Measurements from ENCODE around the gene HHAT.
A peak's percentile ranks its signal among the peaks of the same experiment; 100 is the strongest.
"Not testable (repeated sequence)": the region's sequence is repeated elsewhere in the genome, so short reads cannot be mapped to it uniquely, and the experiment has no call there.

HHAT gene

GRCh38 chr1:210315529-210315928 is 13.2 kb upstream of the HHAT start:
- no peak for DNase-seq

GRCh38 chr1:210321131-210321530 is 7.6 kb upstream of the HHAT start:
- no peak for DNase-seq

- DNase-seq = no peak
These were observed 7.2 kb upstream of the HHAT start for GRCh38 chr1:210321552-210321951.

DNA sequence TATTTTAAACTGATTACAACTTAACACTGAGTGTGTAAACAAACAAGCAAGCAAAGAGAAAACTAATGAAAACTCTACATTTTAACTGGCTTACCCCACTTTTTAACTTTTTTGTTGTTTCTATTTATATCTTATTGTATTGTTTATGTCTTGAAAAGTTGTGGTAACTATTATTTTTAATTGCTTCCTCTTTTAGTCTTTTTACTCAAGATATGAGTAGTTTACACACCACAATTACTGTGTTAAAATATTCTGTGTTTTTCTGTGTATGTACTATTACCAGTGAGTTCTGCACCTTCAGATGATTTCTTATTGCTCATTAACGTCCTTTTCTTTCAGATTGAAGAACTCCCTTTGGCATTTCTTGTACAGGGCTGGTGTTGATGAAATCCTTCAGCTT is 4.7 kb upstream of the HHAT start:
- DNase-seq = no peak

DNA sequence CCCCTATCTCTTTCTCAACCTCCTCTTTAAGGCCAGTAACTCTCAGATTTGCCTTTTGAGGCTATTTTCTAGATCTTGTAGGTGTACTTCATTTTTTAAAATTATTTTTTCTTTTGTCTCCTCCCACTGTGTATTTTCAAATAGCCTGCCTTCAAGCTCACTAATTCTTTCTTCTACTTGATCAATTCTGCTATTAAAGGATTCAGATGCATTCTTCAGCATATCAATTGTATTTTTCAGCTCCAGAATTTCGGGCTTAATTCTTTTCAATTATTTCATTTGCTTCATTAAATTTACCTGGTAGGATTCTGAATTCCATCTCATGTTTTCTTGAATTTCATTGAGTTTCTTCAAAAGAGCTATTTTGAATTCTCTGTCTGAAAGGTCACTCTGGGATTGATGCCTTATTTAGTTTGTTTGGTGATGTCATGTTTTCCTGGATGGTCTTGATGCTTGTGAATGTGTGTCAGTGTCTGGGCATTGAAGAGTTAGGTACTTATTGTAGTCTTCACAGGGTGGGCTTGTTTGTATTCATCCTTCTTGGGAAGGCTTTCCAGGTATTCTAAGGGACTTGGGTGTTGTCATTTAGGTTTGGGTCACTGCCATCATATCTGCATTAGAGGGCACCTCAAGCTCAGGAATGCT is 3.6 kb upstream of the HHAT start:
- DNase-seq = no peak

GRCh38 chr1:210328032-210328745 is 513 bp upstream of the HHAT start:
- DNase-seq = no peak

- DNase-seq = no peak
These were observed 1.7 kb downstream of the HHAT start for GRCh38 chr1:210330279-210330866.

GRCh38 chr1:210332233-210332632 is 3.5 kb downstream of the HHAT start:
- DNase-seq = no peak

DNA sequence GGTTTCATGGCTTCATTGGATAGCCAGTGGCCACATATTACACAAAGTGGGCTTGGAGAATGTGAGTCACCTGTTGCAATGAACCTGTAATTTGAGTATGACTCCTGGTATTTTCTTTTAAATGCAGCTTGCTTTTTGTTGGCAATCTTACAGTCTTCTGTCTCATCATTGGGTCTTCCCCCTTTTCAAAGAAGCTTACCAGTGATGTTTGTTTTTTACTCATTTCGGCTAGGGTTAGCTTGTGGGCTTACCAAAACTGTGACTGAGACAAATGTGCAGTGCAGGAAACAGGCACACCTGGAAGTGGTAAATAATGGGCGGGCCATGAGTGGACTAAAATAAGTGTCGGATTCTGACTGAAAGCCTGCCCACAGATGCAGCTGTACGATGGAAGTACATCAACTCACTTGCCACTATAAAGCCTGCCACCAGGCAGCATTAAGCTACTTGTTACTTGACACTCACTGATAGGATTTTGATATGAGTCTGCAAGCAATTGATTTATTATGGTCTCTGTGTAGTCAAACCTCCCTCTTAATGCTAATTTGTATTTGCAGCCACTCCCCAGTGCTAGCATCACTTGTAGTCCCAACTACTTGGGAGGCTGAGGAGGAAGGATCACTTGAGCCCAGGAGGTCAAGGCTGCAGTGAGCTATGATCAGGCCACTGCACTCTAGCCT is 4.2 kb downstream of the HHAT start:
- DNase-seq = no peak

DNA sequence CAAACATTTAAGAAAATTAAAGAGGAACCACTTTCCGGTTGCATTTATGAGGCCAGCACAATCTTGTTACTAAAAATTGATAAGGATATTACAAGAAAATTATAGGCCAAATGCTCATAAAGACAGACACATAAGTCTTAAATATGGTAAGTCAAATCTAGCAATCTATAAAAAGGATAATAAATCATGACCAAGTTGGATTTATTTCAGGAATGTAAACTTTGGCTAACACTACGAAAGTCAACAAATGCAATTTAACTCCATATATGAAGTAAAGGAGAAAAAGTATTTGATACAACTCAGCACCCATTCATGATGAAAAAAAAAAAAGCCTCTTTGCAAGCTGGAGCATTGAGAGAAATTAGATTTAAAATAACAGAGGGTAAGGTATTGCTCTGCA is 6.3 kb downstream of the HHAT start:
- DNase-seq = no peak

- no peak for DNase-seq
These were observed 7.7 kb downstream of the HHAT start for GRCh38 chr1:210336362-210336761.

GRCh38 chr1:210339500-210339899 is 10.8 kb downstream of the HHAT start:
- no peak for DNase-seq

DNA sequence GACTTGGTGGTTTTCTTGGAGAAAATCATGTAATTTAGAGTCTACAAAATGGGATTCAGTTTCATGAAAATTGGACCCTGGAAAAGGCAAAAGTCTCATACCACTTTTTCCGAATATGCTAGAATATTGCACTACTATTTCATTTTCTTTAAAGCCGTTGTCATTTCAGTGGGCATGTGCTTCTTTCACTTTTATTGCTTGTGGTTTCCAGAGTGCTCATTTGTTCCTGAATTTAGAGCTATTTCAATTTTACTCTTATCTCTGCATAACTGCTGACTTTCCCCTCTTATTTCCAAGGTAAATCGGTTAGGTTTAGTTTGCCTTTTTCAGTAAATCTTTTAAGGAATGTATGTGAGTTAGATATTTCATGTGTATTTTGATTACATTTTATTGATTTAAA is 11.6 kb downstream of the HHAT start:
- DNase-seq = no peak

DNA sequence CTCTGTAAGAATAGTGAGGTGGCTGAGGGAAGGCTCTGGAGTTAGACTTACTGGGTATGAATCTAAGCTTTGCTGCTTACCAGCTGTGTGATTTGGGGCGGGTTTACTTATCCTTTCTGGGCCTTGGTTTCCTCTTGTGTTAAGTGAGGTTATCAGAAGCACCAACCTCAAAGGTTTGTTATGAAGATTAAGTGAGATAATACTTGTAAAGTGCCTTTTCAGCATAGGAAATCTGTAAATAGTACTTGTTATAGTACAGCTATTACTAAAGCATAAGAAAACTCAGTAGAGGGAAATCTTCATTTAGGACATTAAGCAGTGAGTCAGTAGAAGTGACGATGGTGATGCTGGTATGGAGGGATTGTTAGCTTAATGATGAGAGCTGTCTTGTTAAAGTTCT is 12.1 kb downstream of the HHAT start:
- DNase-seq = no peak

DNA sequence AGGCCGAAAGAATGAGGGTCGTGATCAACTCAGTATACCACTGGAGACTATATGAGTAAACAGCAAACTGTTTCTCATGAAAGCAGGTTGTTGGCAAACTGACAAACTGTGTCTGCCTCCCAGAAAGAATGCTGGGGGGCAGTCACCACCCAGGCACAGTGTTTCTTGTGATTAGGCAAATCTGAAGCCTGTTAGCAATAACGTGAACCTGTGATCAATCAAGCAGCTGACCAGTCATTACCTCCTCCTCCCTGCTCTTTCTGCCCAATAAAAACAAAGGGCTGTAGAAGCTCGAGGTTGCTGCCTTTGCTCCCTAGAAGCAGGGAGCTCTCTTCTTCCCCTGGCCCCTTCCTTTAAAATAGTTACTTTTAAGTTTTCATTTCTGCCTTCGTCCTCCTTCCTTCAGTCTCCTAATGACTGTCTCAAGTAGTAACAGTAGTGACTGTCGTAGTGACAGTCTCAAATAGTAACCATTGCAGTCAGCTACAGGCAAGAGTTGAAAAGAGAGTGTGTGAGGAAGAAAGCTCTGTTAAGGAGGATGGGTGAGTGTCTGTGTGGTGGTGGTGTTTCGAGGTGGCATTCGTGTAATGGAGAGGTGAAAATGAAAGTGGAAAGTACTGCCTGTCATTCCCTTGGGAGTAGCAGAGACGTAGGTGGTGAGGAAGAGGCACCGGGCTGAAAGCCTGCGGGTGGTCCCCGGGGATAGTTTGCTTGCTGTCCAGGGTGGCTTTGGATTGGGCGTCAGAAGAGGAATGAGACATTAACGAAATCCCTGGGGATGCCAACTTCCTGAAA is 14.5 kb downstream of the HHAT start:
- DNase-seq = peak; percentile 10 to 33

- no peak for DNase-seq
These were observed 16.0 kb downstream of the HHAT start for GRCh38 chr1:210344706-210345105.

GRCh38 chr1:210347112-210347511 is 18.4 kb downstream of the HHAT start:
- DNase-seq = no peak

- no peak for DNase-seq
These were observed 22.8 kb downstream of the HHAT start for GRCh38 chr1:210351496-210351895.

DNA sequence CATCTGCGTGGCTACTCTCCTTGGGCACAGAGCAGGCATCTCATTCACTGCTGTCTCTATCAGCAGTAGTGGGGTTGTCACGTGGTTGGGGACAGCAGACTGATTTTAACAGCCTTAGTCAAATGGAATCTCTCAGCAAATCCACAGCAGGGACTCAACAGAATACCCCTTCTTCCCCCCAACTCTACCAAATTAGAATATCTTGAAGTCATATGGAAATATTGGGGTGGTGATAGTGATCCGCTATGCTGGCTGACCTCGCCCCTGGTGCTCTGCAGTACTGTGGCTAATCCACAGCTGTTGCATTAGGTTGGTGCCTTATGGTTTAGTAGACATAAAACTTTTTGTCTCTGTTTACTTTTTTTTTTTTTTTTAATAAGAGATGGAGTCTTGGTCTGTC is 23.9 kb downstream of the HHAT start:
- DNase-seq = no peak

GRCh38 chr1:210354305-210354704 is 25.6 kb downstream of the HHAT start:
- DNase-seq = not testable (repeated sequence)

DNA sequence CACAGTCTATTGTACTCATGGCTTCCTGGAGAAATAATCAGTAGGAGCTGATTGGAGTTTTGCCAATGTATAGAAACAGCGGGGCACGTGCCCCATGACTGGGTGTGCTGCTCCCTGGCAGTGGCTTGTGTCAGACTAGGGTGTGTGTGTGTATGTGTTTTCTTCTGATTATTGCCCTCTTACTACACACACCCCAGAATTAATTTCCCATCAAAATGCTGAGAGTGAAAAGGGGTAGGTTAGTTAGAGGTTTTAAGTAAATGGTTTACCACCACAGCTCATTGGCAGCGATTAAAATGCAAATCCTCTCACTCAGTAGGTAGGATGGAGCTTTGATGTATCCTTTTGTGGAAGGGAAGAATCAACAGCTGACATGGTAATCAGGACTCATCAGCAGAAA is 29.9 kb downstream of the HHAT start:
- DNase-seq = peak; percentile 13 to 59

DNA sequence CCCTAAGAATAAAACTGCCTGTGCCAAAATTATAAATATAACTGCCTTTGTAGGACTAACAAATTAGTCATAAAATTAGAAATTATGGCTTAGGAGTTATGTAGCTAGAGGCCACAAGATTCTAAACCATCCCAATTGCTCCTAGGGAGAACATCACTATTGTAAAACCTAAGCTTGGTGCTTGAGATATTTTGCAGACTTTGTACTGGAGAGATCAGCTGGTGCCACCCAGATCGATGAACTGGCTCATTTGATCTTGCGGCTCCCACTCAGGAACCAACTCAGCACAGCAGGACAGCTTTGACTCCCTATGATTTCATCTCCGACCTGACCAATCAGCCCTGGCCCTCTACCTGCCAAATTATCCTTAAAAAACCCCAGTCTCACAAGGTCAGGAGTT is 30.6 kb downstream of the HHAT start:
- no peak for DNase-seq

GRCh38 chr1:210360852-210361477 is 32.3 kb downstream of the HHAT start:
- peak in 1 of 2 experiments; percentile 9 for DNase-seq

All from NCI-H2081 (cell line).